ENCODE data around the gene IRAK1. TPM values are rescaled to one million over a fixed set of nuclear protein-coding genes. Genes with fewer than 3 reads are reported as not detected.

IRAK1 gene
- total RNA-seq, 1 experiment from 2014 or later = 92.3 TPM

DNA sequence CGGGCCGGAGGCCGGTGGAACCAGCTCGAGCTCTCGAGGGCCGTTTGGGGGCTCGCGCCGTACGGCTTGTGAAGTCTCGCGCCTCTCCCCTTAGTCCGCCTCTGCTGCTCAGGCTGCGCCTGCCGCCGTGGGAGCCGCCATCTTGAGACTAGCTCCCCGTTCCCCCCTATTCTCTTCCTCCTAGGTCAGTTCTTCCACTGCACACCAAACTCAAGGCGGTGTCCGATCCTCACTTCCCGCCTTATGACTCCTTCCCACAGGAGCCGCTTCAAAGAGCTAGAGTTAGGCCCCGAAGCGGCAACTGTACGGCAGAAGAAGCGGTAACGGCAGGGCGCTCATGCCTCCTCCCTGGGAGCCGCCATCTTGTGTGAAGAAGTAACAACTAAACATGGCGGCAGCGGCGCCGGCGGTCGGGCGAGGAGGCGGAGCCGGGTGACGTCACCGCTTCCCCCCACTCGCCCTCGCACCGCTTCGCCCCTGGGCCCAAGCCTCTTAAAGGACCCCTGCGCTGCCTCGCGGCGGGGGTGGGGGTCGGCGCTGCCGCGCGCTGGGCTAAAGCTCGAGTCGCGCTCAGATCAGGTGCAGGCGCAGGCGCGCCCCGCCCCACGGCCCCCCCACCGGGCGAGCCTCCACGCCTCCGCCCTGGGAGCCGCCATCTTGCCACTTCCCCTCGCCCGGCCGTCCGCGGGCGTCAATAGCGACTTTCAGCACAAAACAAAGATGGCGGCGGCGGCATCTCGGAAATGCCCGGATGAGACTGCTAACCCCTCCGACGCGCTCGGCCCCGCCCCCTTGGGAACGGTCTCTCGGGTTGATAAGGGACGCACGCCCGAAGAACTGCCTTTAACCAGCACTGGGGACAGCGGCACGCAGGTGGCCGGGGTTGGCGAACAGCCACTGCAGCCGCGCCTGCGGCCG, 48.0 kb downstream of the IRAK1 start, which contains the start of gene HCFC1:
Gene HCFC1, minus strand, starts transcription at position 369 of the 918 bp plus-strand sequence. CDS start 978 bp downstream, outside the sequence.
- TSS peak; percentile 36 for BruUV-seq (replicated peaks)
- Histone ChIP-seq H3K27me3 (ENCODE audit: insufficient read depth, low read length) (no peaks in the 10 kb centered on the region), H4K20me1 (ENCODE audit: insufficient read depth) (no peaks in the 10 kb centered on the region), H3K9ac (ENCODE audit: low read length) (peak within 1 kb of the TSS; percentile 99), H2AFZ (ENCODE audit: low read depth, low read length, poor library complexity, severe bottlenecking) (no peak within 1 kb of the TSS), H3K4me2 (ENCODE audit: low read length) (peak within 1 kb of the TSS; percentile 85), H3K79me2 (ENCODE audit: insufficient read depth, low read length) (peaks cover 54% of the 10 kb centered on the region), H3K4me1 (ENCODE audit: control insufficient read depth in 1 of 2, insufficient read depth in 2 of 2, low read length in 2 of 2) (peaks cover 12 to 28% of the 10 kb centered on the region in 2 experiments), H3K27ac (ENCODE audit: low read depth, low read length) (peak within 1 kb of the TSS; percentile 90), H3K4me3 (replicated peaks in 1 of 2; ENCODE audit: low read depth in 1 of 2, low read length in 2 of 2) (peak within 1 kb of the TSS; percentile 75 to 78), H3K9me3 (ENCODE audit: control insufficient read depth in 1 of 2, insufficient read depth in 1 of 2, low read depth in 1 of 2, low read length in 2 of 2) (no peaks in the 10 kb centered on the region), H3K36me3 (ENCODE audit: control insufficient read depth in 1 of 2, insufficient read depth in 2 of 2, low read length in 2 of 2) (peaks cover 0 to 11% of the 10 kb centered on the region in 2 experiments; a peak in 1 of 4 replicates), H3K9me2 (ENCODE audit: insufficient read depth) (no peaks in the 10 kb centered on the region)
- RAD21 ChIA-PET (ENCODE audit: low non-redundant PET in 1 of 2, low total read pairs in 2 of 2, uncharacterized antibody in 2 of 2, unreplicated experiment in 2 of 2) = no interaction called here
- CTCF ChIA-PET = interaction anchor here (1.0 to 1.1 kb wide), 2 partner anchors 25 to 402 kb away, joined by 3 to 5 read pairs; no protein-coding TSS in a partner anchor
- TF ChIP-seq SRF (IDR thresholded peaks at IDR 0.05; ENCODE audit: low read depth) = no peak
- TF ChIP-seq EGR1 (IDR thresholded peaks at IDR 0.05; ENCODE audit: low read depth) = no peak
- TF ChIP-seq POLR2AphosphoS5 (IDR thresholded peaks at IDR 0.05; ENCODE audit: low read depth, low read length) = peak; percentile 33
- TF ChIP-seq YY1 (IDR thresholded peaks at IDR 0.05; ENCODE audit: extremely low read depth, insufficient replicate concordance, low read depth, low read length) = peak; percentile 96
- TF ChIP-seq SIN3A (IDR thresholded peaks at IDR 0.05; ENCODE audit: low read depth) = no peak
- intact Hi-C loops (cut with micrococcal nuclease) = loop anchor here (10.0 kb wide), 1 partner anchor 423 kb away; the partner anchor contains the start of gene RPL10
- ATAC-seq (peak; percentile 47), DNase-seq (ENCODE audit: low read depth, low spot score) (peak; percentile 69)
- POLR2A ChIA-PET = interaction anchor here (0.7 to 2.0 kb wide), 4 partner anchors 43 to 499 kb away, joined by 3 to 10 read pairs (median 4); partner anchors contain the start of gene ARHGAP4

DNA sequence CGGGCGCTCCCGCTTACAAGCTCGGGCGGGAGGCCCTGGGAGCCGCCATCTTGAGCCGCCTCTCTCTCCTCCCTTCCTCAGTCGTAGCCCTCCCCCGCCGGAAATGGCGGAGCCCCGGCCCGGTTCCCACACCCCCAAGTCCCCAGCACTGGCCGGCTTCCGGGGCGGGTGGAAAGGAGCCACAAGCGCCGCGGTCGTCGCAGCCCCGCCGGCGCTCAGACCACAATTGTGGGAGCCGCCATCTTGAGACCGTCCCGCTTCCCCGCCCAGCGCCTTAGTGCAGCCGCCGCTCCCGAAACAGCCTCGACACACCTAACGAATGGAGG, 48.6 kb downstream of the IRAK1 start:
- ChIA-PET RAD21 (ENCODE audit: low non-redundant PET in 1 of 2, low total read pairs in 2 of 2, uncharacterized antibody in 2 of 2, unreplicated experiment in 2 of 2) (no interaction called here), CTCF (interaction anchor here (1.0 to 1.1 kb wide), 2 partner anchors 24 to 402 kb away, joined by 3 to 5 read pairs; no protein-coding TSS in a partner anchor), POLR2A (interaction anchor here (0.7 to 2.0 kb wide), 4 partner anchors 43 to 499 kb away, joined by 3 to 10 read pairs (median 4); partner anchors contain the start of gene ARHGAP4)
- no TSS peak for BruUV-seq (replicated peaks)
- intact Hi-C loops (cut with micrococcal nuclease) = loop anchor here (10.0 kb wide), 1 partner anchor 424 kb away; the partner anchor contains the start of gene RPL10
- Histone ChIP-seq H3K4me1 (ENCODE audit: control insufficient read depth in 1 of 2, insufficient read depth in 2 of 2, low read length in 2 of 2) (peaks cover 12 to 28% of the 10 kb centered on the region in 2 experiments), H3K27ac (ENCODE audit: low read depth, low read length) (peak overlapping the region; percentile 90), H4K20me1 (ENCODE audit: insufficient read depth) (no peaks in the 10 kb centered on the region), H2AFZ (ENCODE audit: low read depth, low read length, poor library complexity, severe bottlenecking) (no peak overlapping the region), H3K4me2 (ENCODE audit: low read length) (peak overlapping the region; percentile 76), H3K9me3 (ENCODE audit: control insufficient read depth in 1 of 2, insufficient read depth in 1 of 2, low read depth in 1 of 2, low read length in 2 of 2) (no peaks in the 10 kb centered on the region), H3K9me2 (ENCODE audit: insufficient read depth) (no peaks in the 10 kb centered on the region), H3K9ac (ENCODE audit: low read length) (peak overlapping the region; percentile 99), H3K36me3 (ENCODE audit: control insufficient read depth in 1 of 2, insufficient read depth in 2 of 2, low read length in 2 of 2) (peaks cover 0 to 11% of the 10 kb centered on the region in 2 experiments; a peak in 1 of 4 replicates), H3K79me2 (ENCODE audit: insufficient read depth, low read length) (peaks cover 60% of the 10 kb centered on the region), H3K27me3 (ENCODE audit: insufficient read depth, low read length) (no peaks in the 10 kb centered on the region), H3K4me3 (replicated peaks in 1 of 2; ENCODE audit: low read depth in 1 of 2, low read length in 2 of 2) (peak overlapping the region; percentile 75 to 78)
- ATAC-seq = peak; percentile 59
- peak; percentile 60 for DNase-seq (ENCODE audit: low read depth, low spot score)
- TF ChIP-seq EZH2 (IDR thresholded peaks at IDR 0.05) = no peak
- TF ChIP-seq YY1 (IDR thresholded peaks at IDR 0.05; ENCODE audit: extremely low read depth, insufficient replicate concordance, low read depth, low read length) = peak; percentile 95
- TF ChIP-seq EZH2phosphoT487 (IDR thresholded peaks at IDR 0.05; ENCODE audit: borderline replicate concordance) = no peak
